ENCODE results near the gene SLC5A7. TPM values are rescaled to one million over a fixed set of nuclear protein-coding genes. Genes with fewer than 3 reads are reported as not detected.

The SLC5A7 gene
- total and polyA plus RNA-seq, 2 donors (not counting 3 experiments of a cell fraction or from before 2014, with no cell fraction given) = not detected

DNA sequence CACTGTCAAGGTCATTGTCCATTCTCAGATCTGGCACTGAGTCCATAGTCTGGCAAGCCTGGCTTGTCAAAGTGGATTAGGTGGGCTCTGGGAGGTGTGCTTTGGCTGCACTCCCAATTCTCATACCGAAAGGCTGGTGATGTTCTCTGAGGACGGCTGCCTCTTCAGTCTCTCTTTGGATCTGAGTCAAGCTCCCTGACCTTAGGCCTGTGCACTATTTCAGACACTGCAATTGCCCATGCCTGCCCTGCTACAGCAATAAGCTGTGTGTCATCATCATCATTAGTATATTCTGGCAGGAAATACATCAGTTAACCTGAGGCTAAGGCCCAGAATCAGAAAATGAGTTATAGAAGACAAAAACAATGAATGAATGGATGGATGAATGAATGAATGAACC lies 1.6 kb upstream of the SLC5A7 start:
- intact Hi-C loops (cut with micrococcal nuclease) = no loop called here
- no peak for FAIRE-seq
- dilution Hi-C loops (cut with MboI; ENCODE audit: extremely low pct_ligation_motif_present, low sequenced_read_pairs) = no loop called here

DNA sequence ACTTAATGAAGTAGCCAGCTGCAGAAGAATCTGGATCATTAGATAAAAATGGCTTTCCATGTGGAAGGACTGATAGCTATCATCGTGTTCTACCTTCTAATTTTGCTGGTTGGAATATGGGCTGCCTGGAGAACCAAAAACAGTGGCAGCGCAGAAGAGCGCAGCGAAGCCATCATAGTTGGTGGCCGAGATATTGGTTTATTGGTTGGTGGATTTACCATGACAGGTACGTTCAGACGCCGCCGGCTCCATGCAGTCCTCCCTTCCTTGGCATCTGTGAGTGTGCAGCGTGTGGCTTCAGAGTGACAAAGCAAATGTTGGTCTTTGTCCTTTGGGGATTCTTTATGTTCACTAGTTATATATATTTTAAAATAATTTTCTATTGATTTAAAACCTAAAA lies 1.8 kb downstream of the SLC5A7 start:
- intact Hi-C loops (cut with micrococcal nuclease) (no loop called here), dilution Hi-C loops (cut with MboI; ENCODE audit: extremely low pct_ligation_motif_present, low sequenced_read_pairs) (no loop called here)
- Histone ChIP-seq H3K27me3 (ENCODE audit: control insufficient read depth in 2 of 2, insufficient read depth in 2 of 2, low read length in 2 of 2) (no peaks in the 10 kb centered on the region), H2AFZ (ENCODE audit: low read depth, low read length) (no peak overlapping the region), H3K27ac (ENCODE audit: insufficient read depth, low read depth, low read length) (no peak overlapping the region), H4K20me1 (replicated peaks; ENCODE audit: control insufficient read depth, extremely low read depth, insufficient read depth, low read length) (no peaks in the 10 kb centered on the region), H3K9me1 (replicated peaks; ENCODE audit: control insufficient read depth, extremely low read depth, insufficient read depth, low read length) (no peaks in the 10 kb centered on the region), H3K9me3 (replicated peaks; ENCODE audit: control insufficient read depth, insufficient read depth, low read length) (no peaks in the 10 kb centered on the region), H3K79me2 (ENCODE audit: control insufficient read depth, insufficient read depth, low read length) (no peaks in the 10 kb centered on the region), H3K4me2 (ENCODE audit: insufficient read depth, low read length) (no peak overlapping the region), H3K36me3 (ENCODE audit: control insufficient read depth in 2 of 2, extremely low read depth in 1 of 2, insufficient read depth in 2 of 2, low read length in 2 of 2) (no peaks in the 10 kb centered on the region), H3K4me3 (replicated peaks in 1 of 3; ENCODE audit: insufficient read depth in 1 of 3, low read depth in 1 of 3, low read length in 3 of 3) (no peak overlapping the region), H3K4me1 (ENCODE audit: control insufficient read depth, extremely low read depth, insufficient read depth, low read length) (no peaks in the 10 kb centered on the region), H3K9ac (replicated peaks; ENCODE audit: extremely low read depth, insufficient read depth, low read length) (no peak overlapping the region)
- DNase-seq (ENCODE audit: low read depth, low spot score) (no peak), FAIRE-seq (no peak)
- ChIA-PET POLR2A (no interaction called here), CTCF (no interaction called here)
- BruUV-seq (replicated peaks) = no TSS peak
- TF ChIP-seq, protein P1, sequence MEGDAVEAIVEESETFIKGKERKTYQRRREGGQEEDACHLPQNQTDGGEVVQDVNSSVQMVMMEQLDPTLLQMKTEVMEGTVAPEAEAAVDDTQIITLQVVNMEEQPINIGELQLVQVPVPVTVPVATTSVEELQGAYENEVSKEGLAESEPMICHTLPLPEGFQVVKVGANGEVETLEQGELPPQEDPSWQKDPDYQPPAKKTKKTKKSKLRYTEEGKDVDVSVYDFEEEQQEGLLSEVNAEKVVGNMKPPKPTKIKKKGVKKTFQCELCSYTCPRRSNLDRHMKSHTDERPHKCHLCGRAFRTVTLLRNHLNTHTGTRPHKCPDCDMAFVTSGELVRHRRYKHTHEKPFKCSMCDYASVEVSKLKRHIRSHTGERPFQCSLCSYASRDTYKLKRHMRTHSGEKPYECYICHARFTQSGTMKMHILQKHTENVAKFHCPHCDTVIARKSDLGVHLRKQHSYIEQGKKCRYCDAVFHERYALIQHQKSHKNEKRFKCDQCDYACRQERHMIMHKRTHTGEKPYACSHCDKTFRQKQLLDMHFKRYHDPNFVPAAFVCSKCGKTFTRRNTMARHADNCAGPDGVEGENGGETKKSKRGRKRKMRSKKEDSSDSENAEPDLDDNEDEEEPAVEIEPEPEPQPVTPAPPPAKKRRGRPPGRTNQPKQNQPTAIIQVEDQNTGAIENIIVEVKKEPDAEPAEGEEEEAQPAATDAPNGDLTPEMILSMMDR (IDR thresholded peaks at IDR 0.05; ENCODE audit: extremely low read depth in 1 of 2, insufficient read depth in 1 of 2, low read depth in 1 of 2, low read length in 2 of 2) = no peak
- TF ChIP-seq POLR2A (IDR thresholded peaks at IDR 0.05; ENCODE audit: low read depth, low read length) (no peak), JUN (IDR thresholded peaks at IDR 0.05; ENCODE audit: borderline replicate concordance, insufficient read depth, insufficient read length, low read depth) (no peak), EZH2 (IDR thresholded peaks at IDR 0.05; ENCODE audit: borderline replicate concordance, low read depth, low read length, severe bottlenecking) (no peak), MYC (IDR thresholded peaks at IDR 0.05; ENCODE audit: low read depth, low read length) (no peak), GATA2 (IDR thresholded peaks at IDR 0.05; ENCODE audit: insufficient read depth, insufficient read length, low read depth, low read length) (no peak), FOS (IDR thresholded peaks at IDR 0.05; ENCODE audit: borderline replicate concordance, insufficient read depth, low read length) (no peak), POLR2AphosphoS5 (IDR thresholded peaks at IDR 0.05; ENCODE audit: insufficient read depth, low read depth, low read length) (no peak)
- TF ChIP-seq, protein P2, sequence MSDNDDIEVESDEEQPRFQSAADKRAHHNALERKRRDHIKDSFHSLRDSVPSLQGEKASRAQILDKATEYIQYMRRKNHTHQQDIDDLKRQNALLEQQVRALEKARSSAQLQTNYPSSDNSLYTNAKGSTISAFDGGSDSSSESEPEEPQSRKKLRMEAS (IDR thresholded peaks at IDR 0.05; ENCODE audit: insufficient read depth, insufficient read length) = no peak

More for the DNA sequence above, 1.6 kb upstream of the SLC5A7 start:
- no peak overlapping the region for H3K4me2 ChIP-seq (ENCODE audit: insufficient read depth, low read length)
- H3K4me1 ChIP-seq (ENCODE audit: control insufficient read depth, extremely low read depth, insufficient read depth, low read length) = no peaks in the 10 kb centered on the region
- DNase-seq (ENCODE audit: low read depth, low spot score) = no peak
- no peaks in the 10 kb centered on the region for H3K79me2 ChIP-seq (ENCODE audit: control insufficient read depth, insufficient read depth, low read length)
- no peak for TF ChIP-seq EZH2 (IDR thresholded peaks at IDR 0.05; ENCODE audit: borderline replicate concordance, low read depth, low read length, severe bottlenecking)
- no peak for TF ChIP-seq JUN (IDR thresholded peaks at IDR 0.05; ENCODE audit: borderline replicate concordance, insufficient read depth, insufficient read length, low read depth)
- TF ChIP-seq, protein P1 (IDR thresholded peaks at IDR 0.05; ENCODE audit: extremely low read depth in 1 of 2, insufficient read depth in 1 of 2, low read depth in 1 of 2, low read length in 2 of 2) = no peak
- H3K9me1 ChIP-seq (replicated peaks; ENCODE audit: control insufficient read depth, extremely low read depth, insufficient read depth, low read length) = no peaks in the 10 kb centered on the region
- POLR2A ChIA-PET = no interaction called here
- no peaks in the 10 kb centered on the region for H3K36me3 ChIP-seq (ENCODE audit: control insufficient read depth in 2 of 2, extremely low read depth in 1 of 2, insufficient read depth in 2 of 2, low read length in 2 of 2)
- no peak overlapping the region for H3K27ac ChIP-seq (ENCODE audit: insufficient read depth, low read depth, low read length)
- H3K9me3 ChIP-seq (replicated peaks; ENCODE audit: control insufficient read depth, insufficient read depth, low read length) = no peaks in the 10 kb centered on the region
- no TSS peak for BruUV-seq (replicated peaks)
- no peak overlapping the region for H3K4me3 ChIP-seq (replicated peaks in 1 of 3; ENCODE audit: insufficient read depth in 1 of 3, low read depth in 1 of 3, low read length in 3 of 3)
- CTCF ChIA-PET = no interaction called here
- H3K9ac ChIP-seq (replicated peaks; ENCODE audit: extremely low read depth, insufficient read depth, low read length) = no peak overlapping the region
- H3K27me3 ChIP-seq (ENCODE audit: control insufficient read depth in 2 of 2, insufficient read depth in 2 of 2, low read length in 2 of 2) = no peaks in the 10 kb centered on the region
- no peak overlapping the region for H2AFZ ChIP-seq (ENCODE audit: low read depth, low read length)
- H4K20me1 ChIP-seq (replicated peaks; ENCODE audit: control insufficient read depth, extremely low read depth, insufficient read depth, low read length) = no peaks in the 10 kb centered on the region

Data from endothelial cell of umbilical vein (primary cell).